WTC11 (cell line): ENCODE data around the gene PPP1R27. TPM values are rescaled to one million over a fixed set of nuclear protein-coding genes. Genes with fewer than 3 reads are reported as not detected.

Experiments used
- AFF4 ChIP-seq: sonication (generic); formaldehyde crosslinking; IDR thresholded peaks from 2 replicates; pipeline ENCODE4 v1.8.1; 2023; ENCODE audit warnings: mild to moderate bottlenecking, missing genetic modification reagents, borderline replicate concordance
- ATF1 ChIP-seq: sonication (generic); formaldehyde crosslinking; IDR thresholded peaks from 2 replicates; pipeline ENCODE4 v1.8.1; 2023; ENCODE audit warnings: mild to moderate bottlenecking, moderate library complexity, missing genetic modification reagents
- ATF3 ChIP-seq: sonication (generic); formaldehyde crosslinking; conservative IDR thresholded peaks from 2 replicates; pipeline ENCODE4 v1.8.1; 2022; ENCODE audit warnings: mild to moderate bottlenecking, missing genetic modification reagents
- ELF4 ChIP-seq: sonication (generic); formaldehyde crosslinking; IDR thresholded peaks from 2 replicates; pipeline ENCODE4 v1.8.1; 2022; ENCODE audit warnings: low read depth, mild to moderate bottlenecking, moderate library complexity, missing genetic modification reagents
- ESRRA ChIP-seq: sonication (generic); formaldehyde crosslinking; IDR thresholded peaks from 2 replicates; pipeline ENCODE4 v1.8.1; 2022; ENCODE audit warnings: mild to moderate bottlenecking, missing genetic modification reagents, borderline replicate concordance
- ETV6 ChIP-seq: sonication (generic); formaldehyde crosslinking; IDR thresholded peaks from 2 replicates; pipeline ENCODE4 v1.8.1; 2022; ENCODE audit warnings: mild to moderate bottlenecking, missing genetic modification reagents
- FOXK1 ChIP-seq: sonication (generic); formaldehyde crosslinking; IDR thresholded peaks from 2 replicates; pipeline ENCODE4 v1.8.0; 2022; ENCODE audit warnings: mild to moderate bottlenecking, moderate library complexity, missing genetic modification reagents
- KAT7 ChIP-seq: sonication (generic); formaldehyde crosslinking; IDR thresholded peaks from 2 replicates; pipeline ENCODE4 v1.8.1; 2023; ENCODE audit warnings: missing genetic modification reagents, mild to moderate bottlenecking, borderline replicate concordance
- MAX ChIP-seq: sonication (generic); formaldehyde crosslinking; IDR thresholded peaks from 2 replicates; pipeline ENCODE4 v1.8.0; 2022; ENCODE audit warnings: mild to moderate bottlenecking, missing genetic modification reagents
- MXD4 ChIP-seq: fragments of 250-450 bp; sonication (Bioruptor Pico); IDR thresholded peaks from 2 replicates; pipeline ENCODE4 v1.8.0; 2021; ENCODE audit warnings: mild to moderate bottlenecking, moderate library complexity, borderline replicate concordance
- MYBL2 ChIP-seq: sonication (generic); formaldehyde crosslinking; IDR thresholded peaks from 2 replicates; pipeline ENCODE4 v1.8.1; 2023; ENCODE audit warnings: mild to moderate bottlenecking, moderate library complexity, missing genetic modification reagents
- NFE2L1 ChIP-seq: sonication (generic); formaldehyde crosslinking; IDR thresholded peaks from 2 replicates; pipeline ENCODE4 v1.8.1; 2023; ENCODE audit warnings: missing genetic modification reagents
- NFYB ChIP-seq: sonication (generic); formaldehyde crosslinking; conservative IDR thresholded peaks from 2 replicates; pipeline ENCODE4 v1.8.0; 2022; ENCODE audit warnings: low read depth, missing genetic modification reagents
- PRDM15 ChIP-seq: sonication (generic); formaldehyde crosslinking; IDR thresholded peaks from 2 replicates; pipeline ENCODE4 v1.8.0; 2022; ENCODE audit warnings: missing genetic modification reagents
- USF1 ChIP-seq: sonication (generic); formaldehyde crosslinking; IDR thresholded peaks from 2 replicates; pipeline ENCODE4 v1.8.0; 2022; ENCODE audit warnings: mild to moderate bottlenecking, missing genetic modification reagents
- USF2 ChIP-seq: sonication (generic); formaldehyde crosslinking; IDR thresholded peaks from 2 replicates; pipeline ENCODE4 v1.8.1; 2023; ENCODE audit warnings: mild to moderate bottlenecking, missing genetic modification reagents, moderate library complexity
- ZMAT4 ChIP-seq: fragments of 250-450 bp; sonication (Bioruptor Pico); IDR thresholded peaks from 2 replicates; pipeline ENCODE4 v1.9.0; 2021; ENCODE audit warnings: mild to moderate bottlenecking
- ZNF232 ChIP-seq: sonication (generic); formaldehyde crosslinking; IDR thresholded peaks from 2 replicates; pipeline ENCODE4 v1.8.0; 2022; ENCODE audit warnings: mild to moderate bottlenecking, missing genetic modification reagents
- ZNF512 ChIP-seq: sonication (generic); formaldehyde crosslinking; IDR thresholded peaks from 2 replicates; pipeline ENCODE4 v1.8.1; 2022; ENCODE audit warnings: missing genetic modification reagents, borderline replicate concordance
- ZNF532 ChIP-seq: fragments of 250-450 bp; sonication (Bioruptor Pico); IDR thresholded peaks from 2 replicates; pipeline ENCODE4 v1.9.0; 2021; ENCODE audit warnings: mild to moderate bottlenecking, borderline replicate concordance
- total RNA-seq: library from RNA; stranded (reverse); gene quantifications from 3 replicates; pipeline ENCODE4 v1.2.3, GENCODE V29; 2021

PPP1R27 gene
- total RNA-seq, 1 experiment from 2014 or later, result not detected

- TF ChIP-seq PRDM15 (CRISPR knock-in tag) (no peak), ESRRA (CRISPR knock-in tag) (no peak; the same call in 1 of the 2 replicates), USF1 (CRISPR knock-in tag) (no peak), ATF1 (CRISPR knock-in tag) (no peak), ZNF532 (no peak), NFE2L1 (no peak), ZNF512 (no peak), ATF3 (CRISPR knock-in tag) (no peak), ZNF232 (CRISPR knock-in tag) (no peak), NFYB (CRISPR knock-in tag) (no peak), MXD4 (CRISPR knock-in tag) (no peak), USF2 (CRISPR knock-in tag) (0 out of 2 replicates have a peak, but pooled peaks have one; percentile 24), MYBL2 (no peak; the same call in 1 of the 2 replicates), ETV6 (CRISPR knock-in tag) (no peak), KAT7 (CRISPR knock-in tag) (no peak), AFF4 (CRISPR knock-in tag) (peak; percentile 66; the same call in 1 of the 2 replicates), MAX (CRISPR knock-in tag) (peak; percentile 20; the same call in 1 of the 2 replicates), ELF4 (CRISPR knock-in tag) (no peak), FOXK1 (CRISPR knock-in tag) (0 out of 2 replicates have a peak, but pooled peaks have one; percentile 13), ZMAT4 (CRISPR knock-in tag) (no peak)
Measured at GRCh38 chr17:81867170-81867990, 32.5 kb upstream of the PPP1R27 start (continued).
